Germinal center (tissue), 1 donor: Measurements from ENCODE around the gene GALK2.
"Not testable (repeated sequence)": the region's sequence is repeated elsewhere in the genome, so short reads cannot be mapped to it uniquely, and the experiment has no call there.

Experiments
- DNase-seq: peaks from one replicate; pipeline ENCODE4 v3.0.0; 2012; ENCODE audit warnings: mixed read lengths, low spot score

Gene GALK2

DNA sequence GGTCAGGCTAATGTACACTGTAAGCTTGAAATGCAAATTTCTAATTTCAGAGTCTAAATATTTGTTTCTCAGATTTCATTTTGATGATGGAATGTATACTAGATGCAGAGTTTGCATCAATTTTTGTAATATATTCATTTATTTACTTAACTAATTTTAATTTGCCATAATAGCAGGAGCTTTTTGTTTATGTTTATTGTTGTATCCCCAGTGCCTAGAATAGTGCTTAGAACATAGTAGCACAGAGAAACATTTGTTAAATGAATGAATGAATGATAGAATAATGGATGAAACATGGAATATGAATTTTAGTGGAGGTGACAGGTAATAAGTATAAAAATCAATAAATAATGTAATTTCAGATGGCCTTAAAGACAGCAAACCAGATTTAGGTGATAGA is 5.2 kb upstream of the GALK2 start:
- no peak for DNase-seq

- DNase-seq: no peak
These were observed 2.0 kb upstream of the GALK2 start for GRCh38 chr15:49168016-49168415.

- DNase-seq: no peak
These were observed 1.7 kb downstream of the GALK2 start for GRCh38 chr15:49171790-49172189.

DNA sequence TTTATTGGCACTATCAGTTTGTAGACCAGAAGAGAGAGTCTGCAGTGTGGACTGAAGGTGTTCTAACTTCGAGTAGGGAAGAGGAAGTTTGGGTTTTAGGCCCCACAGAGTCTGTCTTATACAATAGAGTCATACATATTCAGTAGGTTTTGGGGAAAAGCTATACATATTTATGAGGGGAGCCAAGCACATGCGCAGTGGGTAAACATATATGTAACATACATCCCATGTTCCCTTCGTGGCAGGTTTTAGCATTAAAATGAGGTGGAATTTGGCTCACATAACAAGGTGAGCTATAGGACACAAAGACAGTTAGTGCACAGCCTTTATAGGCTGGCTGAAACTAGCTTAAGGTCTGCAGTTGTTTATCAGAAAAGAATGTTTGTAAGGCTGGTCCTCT is 4.9 kb downstream of the GALK2 start:
- no peak for DNase-seq

- not testable (repeated sequence) for DNase-seq
These were observed 5.7 kb downstream of the GALK2 start for GRCh38 chr15:49175582-49176397.

GRCh38 chr15:49178497-49178896 is 8.4 kb downstream of the GALK2 start:
- no peak for DNase-seq

GRCh38 chr15:49179433-49180190 is 9.6 kb downstream of the GALK2 start:
- DNase-seq: no peak

DNA sequence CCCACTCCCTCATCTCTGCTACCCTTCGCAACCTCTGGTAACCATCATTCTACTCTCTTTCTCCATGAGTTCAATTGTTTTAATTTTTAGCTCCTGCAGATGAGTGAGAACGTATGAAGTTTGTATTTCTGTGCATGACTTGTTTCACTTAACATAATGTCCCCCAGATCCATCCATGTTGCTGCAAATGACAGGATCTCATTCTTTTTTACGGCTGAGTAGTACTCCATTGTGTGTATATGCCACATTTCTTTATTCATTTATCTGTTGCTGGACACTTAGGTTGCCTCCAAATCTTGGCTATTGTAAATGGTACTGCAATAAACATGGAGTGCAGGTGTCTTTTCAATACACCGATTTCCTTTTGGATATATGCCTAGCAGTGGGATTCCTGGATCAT is 12.1 kb downstream of the GALK2 start:
- no peak for DNase-seq

DNA sequence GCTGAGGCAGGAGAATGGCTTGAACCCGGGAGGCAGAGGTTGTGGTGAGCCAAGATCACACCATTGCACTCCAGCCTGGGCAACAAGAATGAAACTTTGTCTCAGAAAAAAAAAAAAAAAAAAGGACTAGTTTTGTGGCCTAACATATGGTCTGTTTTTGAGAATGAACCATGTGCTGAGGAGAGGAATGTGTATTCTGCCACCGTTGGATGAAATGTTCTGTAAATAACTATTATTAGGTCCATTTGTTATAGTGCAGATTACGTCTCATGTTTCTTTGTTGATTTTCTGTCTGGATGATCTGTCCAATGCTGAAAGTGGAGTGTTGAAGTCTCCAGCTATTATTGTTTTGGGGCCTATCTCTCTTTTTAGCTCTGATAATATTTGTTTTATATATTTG is 13.7 kb downstream of the GALK2 start:
- DNase-seq: not testable (repeated sequence)

DNA sequence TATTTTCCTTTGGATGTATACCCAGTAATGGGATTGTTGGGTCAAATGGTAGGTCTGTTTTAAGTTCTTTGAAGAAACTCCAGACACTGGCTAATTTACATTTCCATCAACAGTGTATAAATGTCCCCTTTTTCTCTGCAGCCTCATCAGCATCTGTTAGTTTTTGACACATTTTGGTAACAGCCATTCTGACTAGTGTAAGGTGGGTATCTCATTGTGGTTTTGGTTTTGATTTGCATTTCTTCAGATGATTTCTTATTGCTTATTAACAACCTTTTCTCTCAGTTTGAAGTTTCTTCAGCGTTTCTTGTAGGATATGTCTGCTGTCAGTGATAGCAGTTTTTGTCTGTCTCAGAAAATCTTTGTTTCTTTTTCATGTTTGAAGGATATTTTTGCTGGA is 15.4 kb downstream of the GALK2 start:
- no peak for DNase-seq

GRCh38 chr15:49187549-49188245 is 17.6 kb downstream of the GALK2 start:
- no peak for DNase-seq

DNA sequence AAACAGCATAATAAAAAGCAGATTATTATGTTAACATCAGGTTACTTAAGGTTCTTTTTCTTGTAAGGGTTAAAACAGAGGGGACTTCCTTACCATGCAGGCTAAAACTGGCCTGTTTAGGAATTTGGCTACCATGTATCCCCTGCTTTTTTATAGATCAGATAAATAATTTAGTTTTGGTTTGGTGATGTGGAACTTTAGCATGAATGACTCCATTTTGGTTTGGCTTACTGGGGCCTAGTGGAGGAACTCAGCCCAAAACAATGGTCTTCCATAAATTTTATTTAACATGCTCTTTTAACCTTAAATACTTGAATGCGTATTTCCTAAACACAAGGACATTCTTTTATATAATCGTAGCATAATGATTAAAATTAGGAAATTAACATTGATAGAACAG is 18.9 kb downstream of the GALK2 start:
- DNase-seq: no peak

GRCh38 chr15:49189631-49190030 is 19.6 kb downstream of the GALK2 start:
- no peak for DNase-seq

DNA sequence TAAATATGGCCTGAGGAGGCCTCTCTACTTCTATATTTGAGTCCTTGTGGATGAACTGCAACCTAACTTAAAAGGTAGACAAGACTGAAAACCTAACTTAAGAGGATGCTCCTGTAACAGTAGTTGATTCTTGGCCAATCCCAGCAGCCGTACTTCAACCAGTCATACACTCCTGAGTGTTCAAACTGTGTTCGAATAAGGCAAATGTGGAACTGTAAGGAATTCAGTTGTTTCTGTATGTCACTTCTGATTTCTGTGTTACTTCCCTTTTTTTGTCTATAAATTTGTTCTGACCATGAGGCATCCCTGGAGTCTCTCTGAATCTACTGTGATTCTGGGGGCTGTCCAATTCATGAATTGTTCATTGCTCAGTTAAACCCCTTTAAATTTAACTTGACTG is 20.5 kb downstream of the GALK2 start:
- DNase-seq: no peak

GRCh38 chr15:49191892-49192291 is 21.8 kb downstream of the GALK2 start:
- no peak for DNase-seq

GRCh38 chr15:49196856-49197255 is 26.8 kb downstream of the GALK2 start:
- no peak for DNase-seq

DNA sequence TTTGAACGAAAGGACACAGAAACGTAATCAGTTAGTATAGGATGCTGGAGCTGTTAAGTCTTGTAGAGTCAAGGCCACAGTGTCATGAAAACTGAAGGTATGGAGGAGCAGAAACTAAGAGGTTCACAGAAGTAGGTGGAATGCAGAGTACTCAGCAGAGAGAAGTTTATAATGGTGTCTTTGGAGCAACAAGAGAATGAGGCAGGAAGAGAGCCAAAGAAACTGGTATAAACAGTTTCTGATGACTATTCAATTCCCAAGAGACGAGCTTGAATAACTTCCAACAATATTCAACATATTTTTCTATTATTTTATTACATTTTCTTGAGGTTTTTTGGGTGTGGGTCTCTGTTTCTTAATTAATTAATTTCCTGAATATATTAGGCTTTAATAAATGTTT is 29.6 kb downstream of the GALK2 start:
- no peak for DNase-seq

GRCh38 chr15:49200347-49200746 is 30.3 kb downstream of the GALK2 start:
- DNase-seq: no peak

- not testable (repeated sequence) for DNase-seq
These were observed 38.1 kb downstream of the GALK2 start for GRCh38 chr15:49208102-49208501.

DNA sequence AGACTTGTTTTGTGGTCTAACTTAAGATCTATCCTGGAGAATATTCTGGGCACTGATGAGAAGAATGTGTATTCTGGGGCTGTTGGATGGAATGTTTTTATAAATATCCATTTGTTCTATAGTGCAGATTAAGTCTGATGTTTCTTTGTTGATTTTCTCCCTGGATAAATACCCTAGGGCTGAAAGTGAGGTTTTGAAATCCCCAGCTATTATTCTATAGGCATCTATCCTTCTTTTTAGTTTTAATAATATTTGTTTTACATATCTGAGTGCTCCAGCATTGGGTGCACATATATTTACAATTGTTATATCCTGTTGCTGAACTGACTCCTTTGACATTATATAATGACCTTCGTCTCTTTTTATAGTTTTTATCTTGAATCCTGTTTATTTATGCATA is 42.9 kb downstream of the GALK2 start:
- no peak for DNase-seq

GRCh38 chr15:49215768-49216739 is 46.0 kb downstream of the GALK2 start:
- peak; percentile 62 for DNase-seq
